Panc1 (cell line): ENCODE measurements around the gene SNRPD2.

Source experiments
- POLR2AphosphoS5 ChIP-seq: IDR thresholded peaks from 2 replicates; pipeline ENCODE4 v1.6.1; 2012; ENCODE audit warnings: mild to moderate bottlenecking, low read depth, low read length, moderate library complexity
- TF ChIP-seq, protein P1 (sequence below): fragments of 450-650 bp; IDR thresholded peaks from 2 replicates; pipeline ENCODE4 v1.5.1; 2017; ENCODE audit warnings: mild to moderate bottlenecking

DNA sequence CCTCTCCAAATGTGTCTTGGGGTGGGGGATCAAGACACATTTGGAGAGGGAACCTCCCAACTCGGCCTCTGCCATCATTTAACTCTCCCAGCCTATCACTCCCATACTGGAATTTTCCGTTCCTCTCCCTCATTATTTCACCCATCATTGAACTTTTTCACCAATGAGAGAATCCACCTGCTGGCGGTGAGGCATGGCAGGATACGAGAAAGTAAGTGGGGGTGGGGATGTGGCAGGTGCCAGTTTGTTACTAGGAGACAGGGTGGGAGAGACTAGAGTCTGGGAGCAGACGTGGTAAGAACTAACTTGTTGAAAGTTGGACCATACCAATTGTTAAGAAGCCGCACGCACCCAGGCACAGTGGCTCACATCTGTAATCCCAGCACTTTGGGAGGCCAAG is 16.8 kb downstream of the SNRPD2 start:
- no peak for TF ChIP-seq POLR2AphosphoS5
- TF ChIP-seq, protein P1, sequence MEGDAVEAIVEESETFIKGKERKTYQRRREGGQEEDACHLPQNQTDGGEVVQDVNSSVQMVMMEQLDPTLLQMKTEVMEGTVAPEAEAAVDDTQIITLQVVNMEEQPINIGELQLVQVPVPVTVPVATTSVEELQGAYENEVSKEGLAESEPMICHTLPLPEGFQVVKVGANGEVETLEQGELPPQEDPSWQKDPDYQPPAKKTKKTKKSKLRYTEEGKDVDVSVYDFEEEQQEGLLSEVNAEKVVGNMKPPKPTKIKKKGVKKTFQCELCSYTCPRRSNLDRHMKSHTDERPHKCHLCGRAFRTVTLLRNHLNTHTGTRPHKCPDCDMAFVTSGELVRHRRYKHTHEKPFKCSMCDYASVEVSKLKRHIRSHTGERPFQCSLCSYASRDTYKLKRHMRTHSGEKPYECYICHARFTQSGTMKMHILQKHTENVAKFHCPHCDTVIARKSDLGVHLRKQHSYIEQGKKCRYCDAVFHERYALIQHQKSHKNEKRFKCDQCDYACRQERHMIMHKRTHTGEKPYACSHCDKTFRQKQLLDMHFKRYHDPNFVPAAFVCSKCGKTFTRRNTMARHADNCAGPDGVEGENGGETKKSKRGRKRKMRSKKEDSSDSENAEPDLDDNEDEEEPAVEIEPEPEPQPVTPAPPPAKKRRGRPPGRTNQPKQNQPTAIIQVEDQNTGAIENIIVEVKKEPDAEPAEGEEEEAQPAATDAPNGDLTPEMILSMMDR, result no peak
